Measurements from ENCODE around the gene MOB2. TPM values are rescaled to one million over a fixed set of nuclear protein-coding genes. Genes with fewer than 3 reads are reported as not detected.

MOB2 gene
- total RNA-seq, 2 experiments from 2014 or later, result 22.4 to 27.5 TPM

- no peak for DNase-seq (ENCODE audit: low spot score)
- no TSS peak for BruUV-seq (replicated peaks)
- ChIA-PET POLR2A (no interaction called here), CTCF (ENCODE audit: unreplicated experiment) (interaction anchor here (0.6 kb wide), 1 partner anchor 305 kb away, joined by 3 read pairs; no protein-coding TSS in a partner anchor)
- Histone ChIP-seq H3K79me2 (ENCODE audit: insufficient read depth, low read depth, low read length) (no peaks in the 10 kb centered on the region), H3K9me2 (ENCODE audit: insufficient read depth, low read length) (no peaks in the 10 kb centered on the region), H3K36me3 (ENCODE audit: insufficient read depth, low read length) (no peaks in the 10 kb centered on the region), H3K4me2 (ENCODE audit: low read length) (no peak overlapping the region), H2AFZ (ENCODE audit: low read length) (no peak overlapping the region), H3K9me3 (ENCODE audit: low read length) (no peaks in the 10 kb centered on the region), H3K4me1 (ENCODE audit: insufficient read depth, low read length, poor library complexity, severe bottlenecking) (no peaks in the 10 kb centered on the region), H4K20me1 (ENCODE audit: insufficient read depth, low read length) (no peaks in the 10 kb centered on the region), H3K27ac (ENCODE audit: low read depth, low read length, poor library complexity, severe bottlenecking) (no peak overlapping the region), H3K4me3 (ENCODE audit: low read depth, low read length, poor library complexity, severe bottlenecking) (no peak overlapping the region)
- TF ChIP-seq CTCF (conservative IDR thresholded peaks at IDR 0.05; ENCODE audit: low read length), result no peak
- intact Hi-C loops (cut with micrococcal nuclease; ENCODE audit: unreplicated experiment), result no loop called here
These were observed 47.6 kb downstream of the MOB2 start for GRCh38 chr11:1438967-1439330.

DNA sequence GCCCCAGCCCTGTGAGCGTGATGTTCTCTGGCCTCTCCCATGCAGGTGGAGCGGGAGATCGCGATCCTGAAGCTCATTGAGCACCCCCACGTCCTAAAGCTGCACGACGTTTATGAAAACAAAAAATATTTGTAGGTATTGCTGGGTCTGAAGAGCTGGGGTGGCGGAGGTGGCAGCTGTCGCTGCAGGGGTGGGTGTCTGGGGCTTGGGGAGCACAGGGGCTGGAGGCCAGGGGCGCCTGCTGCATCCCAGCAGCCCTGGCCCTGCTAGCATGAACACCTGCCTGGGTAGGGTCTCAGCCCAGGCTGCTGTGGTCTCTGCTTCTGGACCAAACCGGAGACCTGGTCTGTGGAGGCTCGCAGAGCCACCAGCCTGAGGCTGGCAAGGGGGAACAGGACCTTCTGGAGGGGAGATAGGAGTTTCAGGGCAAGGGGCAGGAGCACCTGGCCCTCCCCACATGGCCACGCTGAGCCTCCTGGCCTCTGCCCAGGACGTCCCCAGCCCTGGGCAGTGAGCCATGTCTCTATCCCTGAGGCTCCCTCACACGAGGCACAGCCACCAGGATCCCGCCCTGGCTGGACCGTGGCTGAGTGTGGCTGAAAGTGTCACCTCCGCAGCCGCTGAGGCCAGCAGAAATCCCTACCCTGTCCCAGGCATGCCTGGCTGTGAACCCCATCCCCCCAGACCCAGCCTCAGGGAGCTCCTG, 48.2 kb downstream of the MOB2 start:
- H4K20me1 ChIP-seq (ENCODE audit: insufficient read depth, low read length), result no peaks in the 10 kb centered on the region
- H3K4me3 ChIP-seq (ENCODE audit: low read depth, low read length, poor library complexity, severe bottlenecking), result no peak overlapping the region
- H3K79me2 ChIP-seq (ENCODE audit: insufficient read depth, low read depth, low read length), result no peaks in the 10 kb centered on the region
- H3K4me1 ChIP-seq (ENCODE audit: insufficient read depth, low read length, poor library complexity, severe bottlenecking), result no peaks in the 10 kb centered on the region
- BruUV-seq (replicated peaks), result no TSS peak
- H2AFZ ChIP-seq (ENCODE audit: low read length), result no peak overlapping the region
- H3K9me3 ChIP-seq (ENCODE audit: low read length), result no peaks in the 10 kb centered on the region
- ChIA-PET CTCF (ENCODE audit: unreplicated experiment) (interaction anchor here (0.6 kb wide), 1 partner anchor 305 kb away, joined by 3 read pairs; no protein-coding TSS in a partner anchor), POLR2A (no interaction called here)
- no peak for DNase-seq (ENCODE audit: low spot score)
- H3K4me2 ChIP-seq (ENCODE audit: low read length), result no peak overlapping the region
- no peaks in the 10 kb centered on the region for H3K36me3 ChIP-seq (ENCODE audit: insufficient read depth, low read length)
- H3K9me2 ChIP-seq (ENCODE audit: insufficient read depth, low read length), result no peaks in the 10 kb centered on the region
- TF ChIP-seq CTCF (conservative IDR thresholded peaks at IDR 0.05; ENCODE audit: low read length) (no peak), EZH2phosphoT487 (IDR thresholded peaks at IDR 0.05; ENCODE audit: borderline replicate concordance, low read depth, low read length) (no peak)
- intact Hi-C loops (cut with micrococcal nuclease; ENCODE audit: unreplicated experiment), result no loop called here
- H3K27ac ChIP-seq (ENCODE audit: low read depth, low read length, poor library complexity, severe bottlenecking), result no peak overlapping the region

DNA sequence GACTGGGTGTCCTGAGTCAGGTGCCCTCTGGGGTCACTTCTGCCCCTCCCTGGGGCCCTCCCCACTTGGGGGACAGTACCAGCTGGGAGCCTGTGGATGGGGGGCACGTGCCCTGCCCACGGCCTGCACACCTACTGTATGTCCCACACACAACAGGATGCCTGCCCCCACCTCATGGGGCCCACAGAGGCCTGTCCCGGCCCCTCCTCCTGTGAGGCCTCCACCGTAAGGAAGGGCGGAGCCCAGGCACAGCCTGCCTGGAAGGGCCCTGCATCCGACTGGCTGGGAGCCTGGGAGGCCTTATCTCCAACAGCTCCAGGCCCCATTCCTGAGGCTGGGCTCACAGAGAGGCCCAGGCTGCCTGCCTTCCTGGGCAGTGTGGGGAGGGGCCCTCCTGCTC, 49.1 kb downstream of the MOB2 start:
- Histone ChIP-seq H3K36me3 (ENCODE audit: insufficient read depth, low read length) (no peaks in the 10 kb centered on the region), H3K4me1 (ENCODE audit: insufficient read depth, low read length, poor library complexity, severe bottlenecking) (no peaks in the 10 kb centered on the region), H3K9me3 (ENCODE audit: low read length) (no peaks in the 10 kb centered on the region), H2AFZ (ENCODE audit: low read length) (no peak overlapping the region), H3K4me3 (ENCODE audit: low read depth, low read length, poor library complexity, severe bottlenecking) (no peak overlapping the region), H3K79me2 (ENCODE audit: insufficient read depth, low read depth, low read length) (no peaks in the 10 kb centered on the region), H3K9me2 (ENCODE audit: insufficient read depth, low read length) (no peaks in the 10 kb centered on the region), H4K20me1 (ENCODE audit: insufficient read depth, low read length) (no peaks in the 10 kb centered on the region), H3K27ac (ENCODE audit: low read depth, low read length, poor library complexity, severe bottlenecking) (no peak overlapping the region), H3K4me2 (ENCODE audit: low read length) (no peak overlapping the region)
- TF ChIP-seq EZH2phosphoT487 (IDR thresholded peaks at IDR 0.05; ENCODE audit: borderline replicate concordance, low read depth, low read length) (no peak), CTCF (conservative IDR thresholded peaks at IDR 0.05; ENCODE audit: low read length) (no peak)
- intact Hi-C loops (cut with micrococcal nuclease; ENCODE audit: unreplicated experiment), result no loop called here
- ChIA-PET CTCF (ENCODE audit: unreplicated experiment) (no interaction called here), POLR2A (no interaction called here)
- no peak for DNase-seq (ENCODE audit: low spot score)
- no TSS peak for BruUV-seq (replicated peaks)
